Measurements from ENCODE around the gene ODAD4.
A peak's percentile ranks its signal among the peaks of the same experiment; 100 is the strongest.

The ODAD4 gene

DNA sequence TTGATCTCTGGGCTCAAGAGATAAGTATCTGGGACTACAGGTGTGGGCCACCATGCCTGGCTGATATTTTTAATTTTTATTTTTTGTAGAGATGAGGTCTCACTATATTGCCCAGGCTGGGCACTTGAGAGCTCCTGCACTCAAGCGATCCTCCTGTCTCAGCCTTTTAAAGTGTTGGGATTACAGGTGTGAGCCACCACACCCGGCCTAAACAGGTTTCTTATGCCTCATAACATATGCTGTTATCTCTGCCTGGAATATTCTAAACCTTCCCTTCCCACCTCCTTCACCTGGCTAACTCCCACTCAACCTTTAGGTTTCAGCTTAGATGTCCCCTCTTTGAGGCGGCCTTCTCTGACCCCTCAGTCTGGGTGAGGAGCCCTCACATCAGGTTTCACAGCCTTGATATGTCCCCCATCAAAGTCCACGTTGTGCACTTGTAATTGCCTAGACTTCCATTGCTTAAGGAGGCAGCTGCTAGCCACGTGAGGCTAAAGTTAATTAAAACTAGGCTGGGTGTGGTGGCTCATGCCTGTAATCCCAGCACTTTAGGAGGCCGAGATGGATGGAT, 27.5 kb downstream of the ODAD4 start:
- Histone ChIP-seq H3K36me3 (ENCODE audit: control insufficient read depth, insufficient read depth, low read length) (no peaks in the 10 kb centered on the region), H3K4me3 (ENCODE audit: insufficient read depth, low read depth, low read length, poor library complexity, severe bottlenecking) (no peak overlapping the region), H3K4me1 (ENCODE audit: control insufficient read depth, insufficient read depth, low read length, poor library complexity, severe bottlenecking) (no peaks in the 10 kb centered on the region), H3K9me3 (ENCODE audit: control insufficient read depth, low read length) (no peaks in the 10 kb centered on the region), H3K27ac (ENCODE audit: insufficient read depth, low read length, poor library complexity, severe bottlenecking) (no peak overlapping the region), H3K27me3 (replicated peaks; ENCODE audit: control insufficient read depth, insufficient read depth, low read length, poor library complexity, severe bottlenecking) (no peaks in the 10 kb centered on the region)
- no peak for DNase-seq

- Histone ChIP-seq H3K27me3 (replicated peaks; ENCODE audit: control insufficient read depth, insufficient read depth, low read length, poor library complexity, severe bottlenecking) (no peaks in the 10 kb centered on the region), H3K36me3 (ENCODE audit: control insufficient read depth, insufficient read depth, low read length) (no peaks in the 10 kb centered on the region), H3K4me3 (ENCODE audit: insufficient read depth, low read depth, low read length, poor library complexity, severe bottlenecking) (no peak overlapping the region), H3K9me3 (ENCODE audit: control insufficient read depth, low read length) (no peaks in the 10 kb centered on the region), H3K27ac (ENCODE audit: insufficient read depth, low read length, poor library complexity, severe bottlenecking) (no peak overlapping the region), H3K4me1 (ENCODE audit: control insufficient read depth, insufficient read depth, low read length, poor library complexity, severe bottlenecking) (no peaks in the 10 kb centered on the region)
- no peak for DNase-seq
These were observed 28.6 kb downstream of the ODAD4 start for GRCh38 chr17:41959030-41959335.

DNA sequence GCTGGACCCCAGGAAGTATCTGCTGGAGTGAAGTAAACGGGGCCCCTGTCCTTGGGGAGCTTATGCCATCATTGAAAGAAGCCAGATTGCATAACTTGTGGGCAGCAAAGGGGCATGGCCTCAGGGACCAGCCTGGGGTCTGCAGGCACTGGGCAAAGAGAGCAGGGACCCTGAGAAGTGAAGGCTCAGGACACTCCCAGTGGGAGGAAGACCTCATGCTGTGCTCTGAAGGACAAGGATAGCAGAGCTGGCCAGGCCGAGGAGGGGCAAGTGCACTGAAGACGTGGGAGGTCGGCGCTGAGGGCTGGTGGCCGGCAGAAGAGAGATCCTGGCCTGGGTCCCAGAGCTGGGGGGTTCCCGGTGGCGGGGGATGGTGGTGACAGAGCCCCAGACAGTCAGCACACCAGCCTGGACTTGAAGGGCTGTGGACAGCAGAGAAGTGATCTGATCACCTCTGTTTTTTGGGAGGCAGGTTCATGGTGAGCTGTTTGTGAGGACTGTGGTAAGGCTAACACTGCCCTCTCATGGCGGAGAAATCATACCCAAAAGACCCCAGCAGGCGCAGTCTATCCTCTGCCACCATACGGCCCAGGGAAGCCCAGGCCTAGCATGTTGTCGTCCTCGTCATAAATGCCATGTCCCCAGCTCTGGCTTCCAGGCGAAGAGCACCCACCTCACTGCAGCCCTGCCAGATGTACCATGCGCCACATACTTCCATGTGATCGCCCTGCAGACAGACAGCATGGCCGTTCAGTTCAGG, 29.1 kb downstream of the ODAD4 start:
- Histone ChIP-seq H3K36me3 (ENCODE audit: control insufficient read depth, insufficient read depth, low read length) (no peaks in the 10 kb centered on the region), H3K27ac (ENCODE audit: insufficient read depth, low read length, poor library complexity, severe bottlenecking) (no peak overlapping the region), H3K27me3 (replicated peaks; ENCODE audit: control insufficient read depth, insufficient read depth, low read length, poor library complexity, severe bottlenecking) (no peaks in the 10 kb centered on the region), H3K9me3 (ENCODE audit: control insufficient read depth, low read length) (no peaks in the 10 kb centered on the region), H3K4me1 (ENCODE audit: control insufficient read depth, insufficient read depth, low read length, poor library complexity, severe bottlenecking) (no peaks in the 10 kb centered on the region), H3K4me3 (ENCODE audit: insufficient read depth, low read depth, low read length, poor library complexity, severe bottlenecking) (no peak overlapping the region)
- no peak for DNase-seq

DNA sequence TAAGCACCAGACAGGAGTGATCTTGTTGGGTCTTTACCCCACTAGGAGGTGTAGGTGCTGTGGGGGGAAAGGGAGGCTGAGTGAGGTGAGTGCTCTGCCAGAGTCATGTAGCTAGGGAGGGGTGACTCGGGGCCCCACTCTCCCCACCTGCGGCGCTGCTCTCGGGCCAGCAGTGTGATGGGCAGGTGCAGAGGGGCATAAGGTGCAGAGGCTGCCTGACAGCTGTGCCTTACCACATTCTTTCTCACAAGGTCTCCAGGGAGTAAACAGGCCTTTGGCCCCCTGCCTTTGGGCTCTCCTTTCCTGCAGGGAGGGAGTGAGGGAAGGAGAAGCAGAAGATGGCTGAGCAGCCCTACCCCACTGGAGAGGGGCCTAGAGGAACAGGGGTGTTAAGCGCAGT, 31.7 kb downstream of the ODAD4 start:
- Histone ChIP-seq H3K9me3 (ENCODE audit: control insufficient read depth, low read length) (no peaks in the 10 kb centered on the region), H3K27me3 (replicated peaks; ENCODE audit: control insufficient read depth, insufficient read depth, low read length, poor library complexity, severe bottlenecking) (no peaks in the 10 kb centered on the region), H3K27ac (ENCODE audit: insufficient read depth, low read length, poor library complexity, severe bottlenecking) (no peak overlapping the region), H3K36me3 (ENCODE audit: control insufficient read depth, insufficient read depth, low read length) (no peaks in the 10 kb centered on the region), H3K4me3 (ENCODE audit: insufficient read depth, low read depth, low read length, poor library complexity, severe bottlenecking) (no peak overlapping the region), H3K4me1 (ENCODE audit: control insufficient read depth, insufficient read depth, low read length, poor library complexity, severe bottlenecking) (peaks cover 7% of the 10 kb centered on the region)
- no peak for DNase-seq

DNA sequence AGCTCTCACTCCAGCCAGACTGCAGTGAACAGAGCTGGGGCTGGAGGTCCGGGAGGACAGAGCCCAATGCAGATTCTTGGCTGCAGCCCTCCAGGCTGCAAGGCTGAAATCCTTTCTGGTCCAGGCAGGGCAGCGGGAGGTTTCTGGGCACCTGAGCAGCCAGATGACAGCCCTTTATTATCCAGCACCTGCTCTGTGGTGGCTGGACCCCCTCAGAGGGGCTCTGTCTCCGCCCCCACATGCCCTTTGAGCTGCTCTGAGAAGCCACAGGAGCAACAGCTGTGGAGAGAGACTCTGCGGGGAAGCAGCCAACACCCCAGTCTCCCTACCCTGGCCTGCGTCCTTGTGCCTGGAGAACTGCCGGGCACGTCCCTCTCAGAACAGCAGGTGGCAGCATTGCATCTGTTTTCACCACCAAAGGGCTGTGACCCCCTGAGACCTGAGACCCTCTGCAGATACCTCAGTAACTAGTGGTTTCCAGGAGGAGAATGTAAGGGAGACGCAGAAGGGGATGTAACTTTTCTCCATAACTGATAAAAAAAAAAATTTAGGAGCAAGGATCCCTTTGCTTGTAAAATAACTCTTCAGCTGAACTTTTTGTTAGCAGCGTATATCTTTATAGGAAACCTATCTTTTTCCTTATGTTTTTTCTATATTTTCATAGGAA, 32.5 kb downstream of the ODAD4 start:
- H3K27me3 ChIP-seq (replicated peaks; ENCODE audit: control insufficient read depth, insufficient read depth, low read length, poor library complexity, severe bottlenecking) = no peaks in the 10 kb centered on the region

DNA sequence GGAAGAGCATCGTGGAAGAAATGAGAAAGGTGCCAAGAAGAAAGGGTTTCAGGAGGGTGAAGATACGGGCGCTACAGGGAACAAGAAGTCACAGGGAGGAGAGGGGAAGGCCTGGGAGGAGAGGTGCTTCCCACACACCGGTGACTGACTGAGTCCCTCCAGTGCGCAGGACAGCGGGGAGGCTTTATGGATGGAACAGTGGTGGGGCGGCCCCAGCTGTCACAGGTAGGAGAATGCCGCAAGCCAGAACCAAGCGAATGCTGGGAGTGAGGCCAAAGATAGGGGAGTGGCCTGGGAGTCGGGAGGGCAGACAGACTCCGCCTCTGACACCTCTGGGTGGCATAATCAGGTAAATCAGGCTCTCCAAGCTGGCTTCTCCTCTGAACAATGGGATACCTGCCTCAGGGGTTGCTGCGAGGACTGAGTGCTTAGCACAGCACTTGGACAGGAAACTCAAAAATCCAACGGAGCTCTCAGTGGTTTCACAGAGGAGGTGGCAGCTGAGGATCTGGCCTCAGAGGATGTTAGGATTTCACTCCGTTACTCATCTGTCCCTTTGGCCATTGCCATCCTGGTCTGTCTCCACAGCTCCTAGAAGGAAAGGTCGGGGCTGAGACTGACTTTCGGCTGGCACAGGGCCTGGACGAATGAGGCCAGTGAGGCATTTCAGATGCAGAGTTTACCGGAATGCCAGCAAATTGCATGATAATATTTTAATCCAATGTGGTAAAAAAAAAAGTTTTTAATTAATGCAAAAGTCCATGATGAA, 35.5 kb downstream of the ODAD4 start:
- Histone ChIP-seq H3K27ac (ENCODE audit: insufficient read depth, low read length, poor library complexity, severe bottlenecking) (peak overlapping the region; percentile 73), H3K9me3 (ENCODE audit: control insufficient read depth, low read length) (no peaks in the 10 kb centered on the region), H3K36me3 (ENCODE audit: control insufficient read depth, insufficient read depth, low read length) (peaks cover 4% of the 10 kb centered on the region), H3K27me3 (replicated peaks; ENCODE audit: control insufficient read depth, insufficient read depth, low read length, poor library complexity, severe bottlenecking) (no peaks in the 10 kb centered on the region), H3K4me3 (ENCODE audit: insufficient read depth, low read depth, low read length, poor library complexity, severe bottlenecking) (peak overlapping the region; percentile 85), H3K4me1 (ENCODE audit: control insufficient read depth, insufficient read depth, low read length, poor library complexity, severe bottlenecking) (peaks cover 21% of the 10 kb centered on the region)
- peak; percentile 50 to 64 (median 52) for DNase-seq

More for the DNA sequence above, 32.5 kb downstream of the ODAD4 start:
- Histone ChIP-seq H3K9me3 (ENCODE audit: control insufficient read depth, low read length) (no peaks in the 10 kb centered on the region), H3K36me3 (ENCODE audit: control insufficient read depth, insufficient read depth, low read length) (no peaks in the 10 kb centered on the region), H3K27ac (ENCODE audit: insufficient read depth, low read length, poor library complexity, severe bottlenecking) (no peak overlapping the region), H3K4me3 (ENCODE audit: insufficient read depth, low read depth, low read length, poor library complexity, severe bottlenecking) (no peak overlapping the region), H3K4me1 (ENCODE audit: control insufficient read depth, insufficient read depth, low read length, poor library complexity, severe bottlenecking) (peaks cover 14% of the 10 kb centered on the region)
- DNase-seq = peak; percentile 17 to 50 (median 40)

GRCh38 chr17:41966463-41967140, 36.2 kb downstream of the ODAD4 start, which contains the start of gene CNP:
Gene CNP (plus strand): TSS chr17:41966795. CDS start chr17:41966885, 90 bp downstream.
- Histone ChIP-seq H3K27ac (ENCODE audit: insufficient read depth, low read length, poor library complexity, severe bottlenecking) (peak within 1 kb of the TSS; percentile 75), H3K4me3 (ENCODE audit: insufficient read depth, low read depth, low read length, poor library complexity, severe bottlenecking) (peak within 1 kb of the TSS; percentile 85), H3K9me3 (ENCODE audit: control insufficient read depth, low read length) (no peaks in the 10 kb centered on the region), H3K27me3 (replicated peaks; ENCODE audit: control insufficient read depth, insufficient read depth, low read length, poor library complexity, severe bottlenecking) (no peaks in the 10 kb centered on the region), H3K36me3 (ENCODE audit: control insufficient read depth, insufficient read depth, low read length) (peaks cover 5% of the 10 kb centered on the region), H3K4me1 (ENCODE audit: control insufficient read depth, insufficient read depth, low read length, poor library complexity, severe bottlenecking) (peaks cover 22% of the 10 kb centered on the region)
- DNase-seq = peak; percentile 84 to 85 (median 84)

DNA sequence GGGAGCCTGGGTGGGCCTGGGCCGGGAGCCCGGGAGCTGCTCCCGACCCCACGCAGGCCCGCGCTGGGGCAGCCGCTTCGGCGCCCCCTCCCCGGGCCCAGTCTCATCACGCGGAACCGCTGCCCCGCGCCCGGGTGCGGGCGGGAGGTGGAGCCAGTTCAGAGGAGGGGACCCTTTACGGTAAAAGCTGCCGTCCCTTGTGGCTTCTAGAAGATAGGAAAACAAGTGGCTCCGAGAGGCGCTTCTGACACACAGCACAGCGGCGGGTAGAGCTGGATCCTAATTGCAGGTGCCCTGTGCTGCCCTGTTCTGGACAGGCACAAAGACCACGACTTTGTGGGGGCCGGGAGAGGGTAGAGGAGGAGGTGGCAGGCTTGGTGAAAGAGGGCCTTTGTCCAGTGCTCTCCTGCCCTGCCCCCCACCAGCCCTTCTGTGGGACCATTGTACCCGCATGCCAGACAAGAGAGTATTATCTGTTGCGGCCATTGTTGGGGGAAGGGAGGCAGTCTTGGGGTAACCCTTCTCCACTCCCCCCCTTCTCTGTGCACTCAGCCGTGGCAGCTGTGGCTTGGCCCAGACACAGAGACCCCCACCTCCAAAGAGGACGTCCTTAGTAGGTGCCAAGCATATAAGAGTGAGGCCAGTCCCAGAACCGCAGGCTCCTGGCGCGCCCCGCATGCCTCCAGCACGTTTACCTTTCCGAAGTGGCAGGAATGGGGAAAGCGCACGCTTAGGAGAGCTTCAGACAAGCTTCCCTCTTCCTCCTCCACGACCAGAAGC, 36.9 kb downstream of the ODAD4 start:
- Histone ChIP-seq H3K27ac (ENCODE audit: insufficient read depth, low read length, poor library complexity, severe bottlenecking) (peak overlapping the region; percentile 75), H3K9me3 (ENCODE audit: control insufficient read depth, low read length) (no peaks in the 10 kb centered on the region), H3K4me3 (ENCODE audit: insufficient read depth, low read depth, low read length, poor library complexity, severe bottlenecking) (peak overlapping the region; percentile 85), H3K27me3 (replicated peaks; ENCODE audit: control insufficient read depth, insufficient read depth, low read length, poor library complexity, severe bottlenecking) (no peaks in the 10 kb centered on the region), H3K36me3 (ENCODE audit: control insufficient read depth, insufficient read depth, low read length) (peaks cover 13% of the 10 kb centered on the region), H3K4me1 (ENCODE audit: control insufficient read depth, insufficient read depth, low read length, poor library complexity, severe bottlenecking) (peaks cover 22% of the 10 kb centered on the region)
- peak in 1 of 3 donors; percentile 9 for DNase-seq

All from effector memory CD4-positive, alpha-beta T cell (primary cell).